ENCODE measurements around the gene AOC2. TPM values are rescaled to one million over a fixed set of nuclear protein-coding genes. Genes with fewer than 3 reads are reported as not detected.

The AOC2 gene
- total and polyA plus RNA-seq, 2 of the 13 experiments (the other 11 are each of a cell fraction or from before 2014, with no cell fraction given), result 1.2 to 3.3 TPM

- TF ChIP-seq RBM39 (IDR thresholded peaks at IDR 0.05; ENCODE audit: low read depth, low read length, poor library complexity, severe bottlenecking) (no peak), HNF4A (CRISPR knock-in tag; IDR thresholded peaks at IDR 0.05) (peak; percentile 89), ZBTB4 (CRISPR knock-in tag; IDR thresholded peaks at IDR 0.05; ENCODE audit: borderline replicate concordance) (peak; percentile 89), ZNF296 (CRISPR knock-in tag; conservative IDR thresholded peaks at IDR 0.05) (no peak), ZNF710 (CRISPR knock-in tag; IDR thresholded peaks at IDR 0.05; ENCODE audit: borderline replicate concordance) (peak; percentile 88), ZBTB7B (CRISPR knock-in tag; IDR thresholded peaks at IDR 0.05) (peak; percentile 85), MZF1 (CRISPR knock-in tag; IDR thresholded peaks at IDR 0.05; ENCODE audit: borderline replicate concordance) (no peak), NFE2L1 (CRISPR knock-in tag; IDR thresholded peaks at IDR 0.05; ENCODE audit: borderline replicate concordance) (no peak), ZHX1 (CRISPR knock-in tag; IDR thresholded peaks at IDR 0.05; ENCODE audit: low read depth) (peak; percentile 50; the same call in 1 of the 2 replicates), NFYB (CRISPR knock-in tag; IDR thresholded peaks at IDR 0.05) (no peak; the same call in 1 of the 2 replicates), ZBTB42 (CRISPR knock-in tag; IDR thresholded peaks at IDR 0.05) (peak; percentile 98), BATF2 (CRISPR knock-in tag; IDR thresholded peaks at IDR 0.05) (no peak; the same call in 1 of the 2 replicates), MIER2 (CRISPR knock-in tag; IDR thresholded peaks at IDR 0.05) (peak; percentile 57; the same call in 1 of the 2 replicates), MIER3 (CRISPR knock-in tag; IDR thresholded peaks at IDR 0.05; ENCODE audit: borderline replicate concordance) (peak; percentile 89), KAT2B (IDR thresholded peaks at IDR 0.05; ENCODE audit: borderline replicate concordance, low read depth, low read length) (peak; percentile 99), USF2 (IDR thresholded peaks at IDR 0.05; ENCODE audit: low read depth, low read length) (peak; percentile 52), USF2 (CRISPR knock-in tag; IDR thresholded peaks at IDR 0.05; ENCODE audit: borderline replicate concordance) (peak; percentile 78; the same call in 1 of the 2 replicates)
Observed at GRCh38 chr17:42886283-42887176, 42.1 kb downstream of the AOC2 start (continued).

Data from HepG2 (cell line).